Measurements from ENCODE around the gene ZNF423.
A peak's percentile ranks its signal among the peaks of the same experiment; 100 is the strongest.

ZNF423 gene

DNA sequence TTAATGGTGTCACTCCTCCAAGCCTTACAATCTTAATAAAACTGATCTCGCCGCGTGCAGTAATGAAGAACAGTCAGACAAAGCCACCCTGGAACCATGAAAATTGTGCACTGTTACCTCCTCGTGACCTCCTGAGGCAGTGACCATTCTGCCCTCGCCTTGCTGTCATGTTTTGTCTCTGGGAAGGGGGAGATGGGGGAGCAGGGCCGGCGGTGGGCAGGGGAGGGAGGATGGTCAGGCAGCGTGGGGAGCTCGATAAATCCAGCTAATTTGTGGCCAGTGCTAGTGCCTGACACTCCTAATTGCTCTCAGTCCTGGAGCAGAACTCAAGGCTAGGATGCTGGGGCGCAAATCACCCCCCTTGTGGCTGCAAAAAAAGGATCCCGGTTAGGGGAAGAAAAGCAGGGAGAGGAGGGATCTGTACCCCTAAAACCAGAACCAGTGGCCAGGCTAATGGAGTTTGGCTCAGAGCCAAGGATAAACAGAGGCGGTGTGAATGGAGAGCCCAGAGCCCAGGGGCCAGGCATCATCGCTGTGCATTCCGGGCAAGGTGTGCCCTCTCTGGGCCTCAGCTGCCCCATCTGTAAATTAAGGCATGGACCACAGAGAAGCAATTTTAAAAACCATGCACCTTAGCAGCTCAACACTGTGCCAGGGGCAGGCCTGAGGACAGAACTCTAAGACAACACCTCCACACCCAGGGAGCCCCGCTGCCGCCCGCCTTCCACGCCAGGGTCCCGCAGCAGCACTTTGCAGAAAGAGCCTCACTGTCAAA, 113.3 kb downstream of the ZNF423 start:
- DNase-seq, result peak; percentile 59
- H3K27me3 Mint-ChIP-seq (ENCODE audit: low read depth, poor library complexity), result peaks cover 5% of the 10 kb centered on the region
- H3K36me3 Mint-ChIP-seq (ENCODE audit: low read depth), result no peaks in the 10 kb centered on the region
- TF ChIP-seq, protein P1, sequence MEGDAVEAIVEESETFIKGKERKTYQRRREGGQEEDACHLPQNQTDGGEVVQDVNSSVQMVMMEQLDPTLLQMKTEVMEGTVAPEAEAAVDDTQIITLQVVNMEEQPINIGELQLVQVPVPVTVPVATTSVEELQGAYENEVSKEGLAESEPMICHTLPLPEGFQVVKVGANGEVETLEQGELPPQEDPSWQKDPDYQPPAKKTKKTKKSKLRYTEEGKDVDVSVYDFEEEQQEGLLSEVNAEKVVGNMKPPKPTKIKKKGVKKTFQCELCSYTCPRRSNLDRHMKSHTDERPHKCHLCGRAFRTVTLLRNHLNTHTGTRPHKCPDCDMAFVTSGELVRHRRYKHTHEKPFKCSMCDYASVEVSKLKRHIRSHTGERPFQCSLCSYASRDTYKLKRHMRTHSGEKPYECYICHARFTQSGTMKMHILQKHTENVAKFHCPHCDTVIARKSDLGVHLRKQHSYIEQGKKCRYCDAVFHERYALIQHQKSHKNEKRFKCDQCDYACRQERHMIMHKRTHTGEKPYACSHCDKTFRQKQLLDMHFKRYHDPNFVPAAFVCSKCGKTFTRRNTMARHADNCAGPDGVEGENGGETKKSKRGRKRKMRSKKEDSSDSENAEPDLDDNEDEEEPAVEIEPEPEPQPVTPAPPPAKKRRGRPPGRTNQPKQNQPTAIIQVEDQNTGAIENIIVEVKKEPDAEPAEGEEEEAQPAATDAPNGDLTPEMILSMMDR (IDR thresholded peaks at IDR 0.05), result no peak
- peaks cover 92% of the 10 kb centered on the region for H3K4me1 Mint-ChIP-seq
- H3K27ac Mint-ChIP-seq, result peak overlapping the region; percentile 87
- no peaks in the 10 kb centered on the region for H3K9me3 Mint-ChIP-seq
- peak overlapping the region; percentile 55 for H3K4me3 Mint-ChIP-seq

DNA sequence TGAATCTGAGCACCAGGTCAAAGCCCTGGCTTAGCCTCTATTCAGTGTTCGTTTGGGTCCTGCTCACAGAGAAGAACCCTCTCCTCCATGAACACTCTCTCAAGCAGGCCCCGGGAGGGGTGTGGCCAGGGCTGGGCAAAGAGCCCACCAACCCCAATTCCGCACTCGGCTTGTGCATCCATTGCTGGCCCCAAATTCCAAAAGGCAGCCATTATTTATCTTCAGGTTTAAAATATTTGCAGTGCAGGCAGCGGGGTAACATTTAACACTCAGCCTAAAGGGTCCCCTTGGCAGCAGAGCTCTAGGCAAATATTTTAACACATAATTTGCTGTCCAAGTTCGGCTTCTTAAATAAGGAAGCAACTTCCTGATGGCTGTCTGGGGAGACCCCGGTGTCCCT, 115.7 kb downstream of the ZNF423 start:
- no peak overlapping the region for H3K4me3 Mint-ChIP-seq
- peaks cover 8% of the 10 kb centered on the region for H3K36me3 Mint-ChIP-seq (ENCODE audit: low read depth)
- peaks cover 89% of the 10 kb centered on the region for H3K4me1 Mint-ChIP-seq
- no peak overlapping the region for H3K27ac Mint-ChIP-seq
- H3K9me3 Mint-ChIP-seq, result peaks cover 4% of the 10 kb centered on the region
- H3K27me3 Mint-ChIP-seq (ENCODE audit: low read depth, poor library complexity), result peaks cover 5% of the 10 kb centered on the region
- DNase-seq, result no peak
- TF ChIP-seq, protein P1 (IDR thresholded peaks at IDR 0.05), result no peak

DNA sequence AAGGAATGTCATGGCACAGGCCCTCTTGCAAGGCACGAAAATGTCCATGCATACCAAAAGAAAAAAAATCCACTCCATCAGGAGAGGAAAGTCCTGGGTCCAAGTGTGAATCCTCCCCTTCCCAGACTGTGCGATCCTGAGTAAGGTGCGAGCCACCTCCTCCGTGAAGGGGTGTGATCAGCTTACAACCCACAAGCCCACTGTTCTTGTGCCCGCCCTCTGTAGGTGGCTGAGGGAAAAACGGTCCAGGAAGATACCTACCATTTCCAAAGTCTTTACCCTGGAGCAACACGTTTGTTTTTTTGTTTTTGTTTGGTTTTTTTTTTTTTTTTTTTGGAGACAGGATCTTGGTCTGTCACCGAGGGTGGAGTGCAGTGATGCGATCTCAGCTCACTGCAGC, 116.5 kb downstream of the ZNF423 start:
- H3K36me3 Mint-ChIP-seq (ENCODE audit: low read depth), result peaks cover 11% of the 10 kb centered on the region
- peaks cover 89% of the 10 kb centered on the region for H3K4me1 Mint-ChIP-seq
- peak; percentile 39 for DNase-seq
- H3K27me3 Mint-ChIP-seq (ENCODE audit: low read depth, poor library complexity), result peaks cover 5% of the 10 kb centered on the region
- H3K27ac Mint-ChIP-seq, result no peak overlapping the region
- TF ChIP-seq, protein P1 (IDR thresholded peaks at IDR 0.05), result peak; percentile 24
- peaks cover 5% of the 10 kb centered on the region for H3K9me3 Mint-ChIP-seq
- no peak overlapping the region for H3K4me3 Mint-ChIP-seq

DNA sequence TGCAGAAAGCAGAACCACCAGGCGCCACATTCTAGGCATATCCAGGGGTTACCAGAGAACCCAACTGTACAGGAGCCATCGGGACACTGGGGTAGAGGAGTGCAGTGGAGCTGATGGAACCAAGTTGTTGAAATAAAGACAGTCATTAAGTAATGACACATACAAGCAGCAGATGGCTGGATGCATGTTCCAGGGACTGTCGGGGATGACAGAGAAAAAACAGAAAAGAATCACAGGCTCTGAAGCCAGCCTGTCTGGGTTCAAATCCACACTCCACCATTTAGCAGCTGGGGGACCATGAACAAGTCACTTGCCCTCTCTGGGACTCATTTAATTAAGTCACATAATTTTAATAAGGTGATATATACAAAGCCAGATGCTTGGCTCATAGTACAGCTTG, 117.1 kb downstream of the ZNF423 start:
- Mint-ChIP-seq H3K27ac (no peak overlapping the region), H3K9me3 (peaks cover 5% of the 10 kb centered on the region), H3K4me1 (peaks cover 88% of the 10 kb centered on the region), H3K4me3 (no peak overlapping the region), H3K27me3 (ENCODE audit: low read depth, poor library complexity) (peaks cover 5% of the 10 kb centered on the region), H3K36me3 (ENCODE audit: low read depth) (peaks cover 11% of the 10 kb centered on the region)
- no peak for DNase-seq
- TF ChIP-seq, protein P1 (IDR thresholded peaks at IDR 0.05), result no peak

DNA sequence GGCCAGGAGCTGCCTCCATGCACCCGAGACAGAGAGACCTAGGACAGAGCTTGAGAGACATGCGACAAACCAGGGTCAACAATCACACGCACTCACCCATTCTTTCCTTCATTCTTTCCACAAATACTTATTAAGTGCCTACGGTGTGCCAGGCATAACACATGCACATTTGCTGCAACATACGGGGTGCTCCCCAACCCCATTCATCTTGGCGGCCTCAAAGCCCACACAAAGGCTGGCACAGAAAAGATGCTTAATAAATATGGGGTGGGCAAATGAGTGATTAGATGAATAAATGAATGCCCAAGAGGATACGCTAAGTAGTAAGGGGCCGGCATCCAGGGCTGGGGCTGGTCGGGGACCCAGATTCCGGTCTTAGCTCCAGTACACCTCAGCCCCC, 117.9 kb downstream of the ZNF423 start:
- Mint-ChIP-seq H3K27ac (no peak overlapping the region), H3K9me3 (peaks cover 5% of the 10 kb centered on the region), H3K4me1 (peaks cover 88% of the 10 kb centered on the region), H3K4me3 (no peak overlapping the region), H3K36me3 (ENCODE audit: low read depth) (peaks cover 11% of the 10 kb centered on the region), H3K27me3 (ENCODE audit: low read depth, poor library complexity) (peaks cover 5% of the 10 kb centered on the region)
- TF ChIP-seq, protein P1 (IDR thresholded peaks at IDR 0.05), result no peak
- no peak for DNase-seq

DNA sequence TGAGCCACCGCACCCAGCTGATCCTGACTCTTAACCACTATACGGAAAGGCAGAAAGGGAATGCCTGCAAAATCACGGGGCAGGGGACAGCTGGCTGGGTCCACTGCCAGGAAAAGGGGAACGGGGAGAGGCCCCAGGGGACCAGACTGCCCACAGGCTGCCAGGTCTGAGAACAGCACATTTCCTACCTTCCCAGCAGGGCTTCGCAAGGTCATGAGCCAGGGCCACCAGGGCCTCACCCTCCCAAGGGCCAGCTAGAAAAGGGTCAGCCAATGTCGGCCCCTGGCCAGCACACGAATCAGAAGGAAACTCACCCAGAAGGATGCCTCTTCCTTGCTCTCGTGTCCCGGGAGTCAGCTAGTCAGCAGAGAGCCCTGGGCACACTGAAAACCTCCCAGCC, 118.4 kb downstream of the ZNF423 start:
- no peak for DNase-seq
- no peak overlapping the region for H3K4me3 Mint-ChIP-seq
- no peak overlapping the region for H3K27ac Mint-ChIP-seq
- H3K9me3 Mint-ChIP-seq, result peaks cover 5% of the 10 kb centered on the region
- H3K27me3 Mint-ChIP-seq (ENCODE audit: low read depth, poor library complexity), result peaks cover 5% of the 10 kb centered on the region
- H3K36me3 Mint-ChIP-seq (ENCODE audit: low read depth), result peaks cover 15% of the 10 kb centered on the region
- peaks cover 88% of the 10 kb centered on the region for H3K4me1 Mint-ChIP-seq
- TF ChIP-seq, protein P1 (IDR thresholded peaks at IDR 0.05), result no peak

All from nephron progenitor cell (in vitro differentiated cells).